Skeletal muscle satellite cell (primary cell): ENCODE data around the gene ALLC.
"Not testable (repeated sequence)": the region's sequence is repeated elsewhere in the genome, so short reads cannot be mapped to it uniquely, and the experiment has no call there.

Experiments
- H3K27me3 ChIP-seq: 2 replicates; pipeline ENCODE4 v1.7.0; 2013; ENCODE audit warnings: low read length; ENCODE audit not compliant: control insufficient read depth, insufficient read depth
- H3K36me3 ChIP-seq: 2 replicates; pipeline ENCODE4 v1.7.0; 2013; ENCODE audit warnings: mild to moderate bottlenecking, control low read depth, low read length; ENCODE audit not compliant: insufficient read depth
- H3K4me1 ChIP-seq: 2 replicates; pipeline ENCODE4 v1.7.0; 2013; ENCODE audit warnings: low read length; ENCODE audit not compliant: control insufficient read depth, insufficient read depth
- H3K4me2 ChIP-seq: 2 replicates; pipeline ENCODE4 v1.7.0; 2013; ENCODE audit warnings: mild to moderate bottlenecking, low read length
- H3K4me3 ChIP-seq: 2 replicates; pipeline ENCODE4 v1.7.0; 2013; ENCODE audit warnings: low read length
- H3K9ac ChIP-seq: 2 replicates; pipeline ENCODE4 v1.7.0; 2013; ENCODE audit warnings: mild to moderate bottlenecking, low read depth, low read length, moderate library complexity
- H3K9me3 ChIP-seq: replicated peaks from 2 replicates; pipeline ENCODE4 v1.7.0; 2013; ENCODE audit warnings: mild to moderate bottlenecking, control low read depth, low read length

The ALLC gene

GRCh38 chr2:3635975-3636327 lies 22.0 kb upstream of the ALLC start:
- not testable (repeated sequence) for H3K4me2 ChIP-seq, H3K9ac ChIP-seq, H3K9me3 ChIP-seq, H3K4me3 ChIP-seq, H3K27me3 ChIP-seq, H3K4me1 ChIP-seq, H3K36me3 ChIP-seq

- H3K9ac ChIP-seq: no peak overlapping the region
- no peaks in the 10 kb centered on the region for H3K4me1 ChIP-seq
- H3K36me3 ChIP-seq: no peaks in the 10 kb centered on the region
- peaks cover 8% of the 10 kb centered on the region for H3K27me3 ChIP-seq
- H3K9me3 ChIP-seq: no peaks in the 10 kb centered on the region
- H3K4me2 ChIP-seq: no peak overlapping the region
- H3K4me3 ChIP-seq: no peak overlapping the region
Measured at GRCh38 chr2:3636586-3637310, 21.3 kb upstream of the ALLC start.

- Histone ChIP-seq H3K27me3 (peaks cover 12% of the 10 kb centered on the region), H3K4me1 (no peaks in the 10 kb centered on the region), H3K9me3 (no peaks in the 10 kb centered on the region), H3K9ac (no peak overlapping the region), H3K4me2 (no peak overlapping the region), H3K36me3 (no peaks in the 10 kb centered on the region), H3K4me3 (no peak overlapping the region)
Measured at GRCh38 chr2:3637311-3637675, 20.7 kb upstream of the ALLC start.

GRCh38 chr2:3637692-3638455 lies 20.1 kb upstream of the ALLC start:
- Histone ChIP-seq H3K9ac (no peak overlapping the region), H3K9me3 (no peaks in the 10 kb centered on the region), H3K4me3 (no peak overlapping the region), H3K27me3 (peaks cover 13% of the 10 kb centered on the region), H3K4me2 (no peak overlapping the region), H3K36me3 (no peaks in the 10 kb centered on the region), H3K4me1 (no peaks in the 10 kb centered on the region)

GRCh38 chr2:3638456-3638810 lies 19.6 kb upstream of the ALLC start:
- Histone ChIP-seq H3K9ac (no peak overlapping the region), H3K27me3 (peaks cover 13% of the 10 kb centered on the region)

GRCh38 chr2:3639015-3639630 lies 18.9 kb upstream of the ALLC start:
- Histone ChIP-seq H3K9me3 (no peaks in the 10 kb centered on the region), H3K4me1 (no peaks in the 10 kb centered on the region), H3K27me3 (peaks cover 9% of the 10 kb centered on the region), H3K9ac (no peak overlapping the region), H3K4me3 (no peak overlapping the region), H3K4me2 (no peak overlapping the region), H3K36me3 (no peaks in the 10 kb centered on the region)

More at GRCh38 chr2:3638456-3638810, 19.6 kb upstream of the ALLC start:
- no peak overlapping the region for H3K4me3 ChIP-seq
- no peak overlapping the region for H3K4me2 ChIP-seq
- H3K36me3 ChIP-seq: no peaks in the 10 kb centered on the region
- no peaks in the 10 kb centered on the region for H3K4me1 ChIP-seq
- H3K9me3 ChIP-seq: no peaks in the 10 kb centered on the region

GRCh38 chr2:3639653-3640052 lies 18.3 kb upstream of the ALLC start:
- H3K4me1 ChIP-seq: no peaks in the 10 kb centered on the region
- no peaks in the 10 kb centered on the region for H3K36me3 ChIP-seq
- H3K27me3 ChIP-seq: peaks cover 8% of the 10 kb centered on the region
- no peak overlapping the region for H3K9ac ChIP-seq
- no peaks in the 10 kb centered on the region for H3K9me3 ChIP-seq
- H3K4me2 ChIP-seq: no peak overlapping the region
- no peak overlapping the region for H3K4me3 ChIP-seq

GRCh38 chr2:3641181-3641580 lies 16.8 kb upstream of the ALLC start:
- Histone ChIP-seq H3K36me3 (no peaks in the 10 kb centered on the region), H3K9ac (no peak overlapping the region), H3K4me3 (no peak overlapping the region), H3K4me1 (no peaks in the 10 kb centered on the region), H3K9me3 (no peaks in the 10 kb centered on the region), H3K4me2 (no peak overlapping the region), H3K27me3 (peaks cover 8% of the 10 kb centered on the region)

- no peak overlapping the region for H3K9ac ChIP-seq
- H3K27me3 ChIP-seq: peaks cover 13% of the 10 kb centered on the region
- H3K4me2 ChIP-seq: peak overlapping the region; percentile 54
- H3K9me3 ChIP-seq: no peaks in the 10 kb centered on the region
- no peaks in the 10 kb centered on the region for H3K4me1 ChIP-seq
- no peaks in the 10 kb centered on the region for H3K36me3 ChIP-seq
- H3K4me3 ChIP-seq: no peak overlapping the region
Measured at GRCh38 chr2:3641841-3642421, 16.1 kb upstream of the ALLC start.

GRCh38 chr2:3642521-3643215 lies 15.3 kb upstream of the ALLC start:
- no peak overlapping the region for H3K4me2 ChIP-seq
- no peaks in the 10 kb centered on the region for H3K4me1 ChIP-seq
- no peaks in the 10 kb centered on the region for H3K36me3 ChIP-seq
- no peaks in the 10 kb centered on the region for H3K9me3 ChIP-seq
- no peak overlapping the region for H3K4me3 ChIP-seq
- no peak overlapping the region for H3K9ac ChIP-seq
- H3K27me3 ChIP-seq: peaks cover 16% of the 10 kb centered on the region
